GM12878 (cell line): ENCODE results near the gene ROBO1. TPM values are rescaled to one million over a fixed set of nuclear protein-coding genes. Genes with fewer than 3 reads are reported as not detected.

Experiments
- ATAC-seq: fragments of 200-7000 bp; cut with Tn5 transposase; 3 replicates; pipeline ENCODE4 v1.9.1; 2020; ENCODE audit warnings: mild to moderate bottlenecking, moderate library complexity
- BruUV-seq: library from RNA; stranded (reverse); fragments of 400-500 nt; replicated peaks from 2 replicates; lab custom pipeline; 2021; lab: Mats Ljungman, UMichigan
- CTCF ChIA-PET: fragments of 300-600 bp; sonication (Branson Sonifier 250); formaldehyde crosslinking; extraction: SDS; loops from one replicate; lab custom pipeline; 2021; ENCODE audit warnings: inconsistent platforms; lab: Yijun Ruan, JAX
- POLR2A ChIA-PET: fragments of 350-600 bp; formaldehyde crosslinking; extraction: SDS; loops from one replicate; lab custom pipeline; 2021; ENCODE audit warnings: inconsistent platforms; lab: Charles Lee
- RAD21 ChIA-PET: fragments of 300-600 bp; sonication (Branson Sonifier 250); formaldehyde crosslinking; loops from one replicate; lab custom pipeline; 2023; ENCODE audit warnings: antibody characterized with exemption; ENCODE audit not compliant: unreplicated experiment; lab: Charles Lee
- SMC1A ChIA-PET: fragments of 300-600 bp; sonication (Branson Sonifier 250); formaldehyde crosslinking; loops from one replicate; lab custom pipeline; 2023; ENCODE audit not compliant: unreplicated experiment, uncharacterized antibody; lab: Charles Lee
- DNase-seq: peaks from one replicate; pipeline ENCODE4 v3.0.0-alpha.2; 2011; ENCODE audit warnings: low read depth, low spot score
- FAIRE-seq: peaks from 3 replicates; lab custom pipeline; 2011; peaks lifted over from hg19 to GRCh38; lab: Jason Lieb, UNC
- H2AFZ ChIP-seq: 2 replicates; pipeline ENCODE4 v1.6.0; 2011; ENCODE audit warnings: low read depth, low read length, control low read depth; ENCODE audit not compliant: control insufficient read depth
- H3K27ac ChIP-seq: 2 replicates; pipeline ENCODE4 v1.5.1; 2011; ENCODE audit warnings: control low read depth; ENCODE audit not compliant: control insufficient read depth, insufficient read depth
- H3K27me3 ChIP-seq, 2 experiments: replicated peaks in 1 of 2; 2 replicates each; pipeline versions ENCODE4 v1.6.0 to v1.6.1; 2011; ENCODE audit warnings: low read length in 1 of 2; ENCODE audit not compliant: control insufficient read depth in 2 of 2, insufficient read depth in 2 of 2
- H3K36me3 ChIP-seq, 2 experiments: 2 replicates each; pipeline ENCODE4 v1.5.1; 2011; ENCODE audit warnings: low read length in 1 of 2; ENCODE audit not compliant: control insufficient read depth in 2 of 2, insufficient read depth in 2 of 2
- H3K4me1 ChIP-seq: 2 replicates; pipeline ENCODE4 v1.6.1; 2011; ENCODE audit warnings: mild to moderate bottlenecking, low read length, moderate library complexity, mixed read lengths; ENCODE audit not compliant: control insufficient read depth, insufficient read depth
- H3K4me2 ChIP-seq: 2 replicates; pipeline ENCODE4 v1.6.0; 2011; ENCODE audit warnings: control low read depth; ENCODE audit not compliant: control insufficient read depth, insufficient read depth
- H3K4me3 ChIP-seq: fragments of 200-600 bp; sonication (generic); 2 replicates; pipeline ENCODE4 v1.5.1; 2016
- H3K79me2 ChIP-seq: 2 replicates; pipeline ENCODE4 v1.6.0; 2011; ENCODE audit warnings: low read length; ENCODE audit not compliant: control insufficient read depth, insufficient read depth
- H3K9ac ChIP-seq: 2 replicates; pipeline ENCODE4 v1.8.0; 2011; ENCODE audit warnings: low read length, control low read depth, mixed read lengths; ENCODE audit not compliant: control insufficient read depth, insufficient read depth
- H3K9me3 ChIP-seq: replicated peaks from 3 replicates; pipeline ENCODE4 v1.5.1; 2011; ENCODE audit warnings: mild to moderate bottlenecking, low read length; ENCODE audit not compliant: control insufficient read depth, insufficient read depth
- H4K20me1 ChIP-seq: 2 replicates; pipeline ENCODE4 v1.6.0; 2011; ENCODE audit not compliant: control insufficient read depth, insufficient read depth
- BMI1 ChIP-seq: fragments of 450-650 bp; IDR thresholded peaks from 2 replicates; pipeline ENCODE4 v1.6.1; 2016; ENCODE audit warnings: mild to moderate bottlenecking, moderate library complexity, borderline replicate concordance
- BRCA1 ChIP-seq: IDR thresholded peaks from 2 replicates; pipeline ENCODE4 v1.6.1; 2011; ENCODE audit warnings: low read depth, low read length, improper control_type of control experiment
- CEBPB ChIP-seq, 2 experiments: fragments of 150-350 bp in 1 of 2; IDR thresholded peaks; 2 replicates each; pipeline ENCODE4 v1.6.1; 2012 to 2014; ENCODE audit warnings: low read depth in 2 of 2, low read length in 2 of 2, borderline replicate concordance in 1 of 2, inconsistent platforms in 1 of 2
- EED ChIP-seq: sonication (generic); IDR thresholded peaks from 2 replicates; pipeline ENCODE4 v1.6.1; 2016; ENCODE audit warnings: antibody characterized with exemption, low read depth
- ESRRA ChIP-seq: IDR thresholded peaks from 2 replicates; pipeline ENCODE4 v1.6.1; 2012; ENCODE audit warnings: mild to moderate bottlenecking, low read length, improper control_type of control experiment
- EZH2 ChIP-seq: IDR thresholded peaks from 2 replicates; pipeline ENCODE4 v1.6.1; 2012; ENCODE audit warnings: low read depth, mild to moderate bottlenecking, control low read depth, inconsistent platforms, low read length, borderline replicate concordance; ENCODE audit not compliant: control insufficient read depth
- HDAC2 ChIP-seq: fragments of 200-600 bp; sonication (generic); IDR thresholded peaks from 2 replicates; pipeline ENCODE4 v1.6.1; 2017
- IKZF2 ChIP-seq, 2 experiments: fragments of 450-650 bp; IDR thresholded peaks; 2 replicates each; pipeline ENCODE4 v1.6.1; 2017; ENCODE audit warnings: mild to moderate bottlenecking in 2 of 2, moderate library complexity in 2 of 2
- JUNB ChIP-seq: IDR thresholded peaks from 2 replicates; pipeline ENCODE4 v1.6.1; 2016; ENCODE audit warnings: antibody characterized with exemption, mild to moderate bottlenecking
- KLF5 ChIP-seq: fragments of 450-650 bp; IDR thresholded peaks from 2 replicates; pipeline ENCODE4 v1.6.1; 2014; ENCODE audit warnings: mild to moderate bottlenecking; ENCODE audit not compliant: partially characterized antibody
- MXI1 ChIP-seq: fragments of 150-350 bp; IDR thresholded peaks from 2 replicates; pipeline ENCODE4 v1.6.1; 2011; ENCODE audit warnings: low read depth, mild to moderate bottlenecking, inconsistent platforms, low read length, improper control_type of control experiment
- MYC ChIP-seq: IDR thresholded peaks from 2 replicates; pipeline ENCODE4 v1.6.1; 2011; ENCODE audit warnings: mild to moderate bottlenecking, low read length, moderate library complexity, inconsistent platforms; ENCODE audit not compliant: insufficient read depth, insufficient replicate concordance, insufficient read length, severe bottlenecking
- NBN ChIP-seq: fragments of 450-650 bp; IDR thresholded peaks from 2 replicates; pipeline ENCODE4 v1.6.1; 2016
- PKNOX1 ChIP-seq: fragments of 450-650 bp; IDR thresholded peaks from 2 replicates; pipeline ENCODE4 v1.6.1; 2016; ENCODE audit warnings: mild to moderate bottlenecking
- POLR2A ChIP-seq: IDR thresholded peaks from 2 replicates; pipeline ENCODE4 v1.6.1; 2011; ENCODE audit warnings: low read depth, mild to moderate bottlenecking, low read length
- TAF1 ChIP-seq: IDR thresholded peaks from 2 replicates; pipeline ENCODE4 v1.6.1; 2011; ENCODE audit warnings: mild to moderate bottlenecking, low read depth, low read length, borderline replicate concordance
- YY1 ChIP-seq: IDR thresholded peaks from 2 replicates; pipeline ENCODE4 v1.6.1; 2011; ENCODE audit warnings: low read depth, mild to moderate bottlenecking, low read length
- ZZZ3 ChIP-seq: IDR thresholded peaks from 2 replicates; pipeline ENCODE4 v1.6.1; 2011; ENCODE audit warnings: low read depth; ENCODE audit not compliant: control insufficient read depth, insufficient read length
- WGBS: methylation state at CpG from one replicate; pipeline ENCODE4 v1.1.6; 2016; ENCODE audit warnings: low lambda C conversion rate; ENCODE audit not compliant: insufficient replicate concordance, insufficient coverage; ENCODE audit errors: missing lambda C conversion rate; 5-methylcytosine and 5-hydroxymethylcytosine counted together
- in situ Hi-C: fragments of 300-500 bp; cut with MboI; formaldehyde crosslinking; loops from 9 replicates; pipeline ENCODE4 v1.14.3; 2018; ENCODE audit warnings: mixed read lengths
- intact Hi-C: fragments of 100-400 bp; cut with micrococcal nuclease; formaldehyde crosslinking; loops from one replicate; pipeline ENCODE4 v1.14.2; 2022; ENCODE audit not compliant: unreplicated experiment
- polyA plus RNA-seq, 11 experiments: library from polyadenylated mRNA; depleted of rRNA in 4 of 11; unstranded in 6 of 11; stranded (reverse) in 5 of 11; fragments of >200 nt; fragmentation: Nextera tagmentation in 4 of 11; fragmentation: Illumina TruSeq in 1 of 11; extraction: Ambion mirVana in 4 of 11; extraction: Trizol in 1 of 11; gene quantifications; 1 replicate in 1 of 11; 2 replicates in 10 of 11; pipeline versions ENCODE4 v1.2.1 to v1.2.3, GENCODE V29; 2011 to 2016; ENCODE audit warnings: inconsistent platforms in 2 of 11, missing spikeins in 2 of 11, low read depth in 1 of 11
- total RNA-seq, 4 experiments: library from RNA; depleted of rRNA in 3 of 4; stranded (reverse); fragments of >200 nt in 3 of 4; fragmentation: Illumina TruSeq in 1 of 4; extraction: Trizol in 1 of 4; gene quantifications; 2 replicates each; pipeline versions ENCODE4 v1.2.1 to v1.2.3, GENCODE V29; 2013 to 2021
- TF ChIP-seq, protein P1 (sequence below): fragments of 150-350 bp; IDR thresholded peaks from 2 replicates; pipeline ENCODE4 v1.6.1; 2014; ENCODE audit warnings: mild to moderate bottlenecking, low read depth, low read length
- TF ChIP-seq, protein P2 (sequence below): fragments of 450-650 bp; IDR thresholded peaks from 2 replicates; pipeline ENCODE4 v1.6.1; 2017; ENCODE audit warnings: mild to moderate bottlenecking, low read depth, inconsistent platforms; ENCODE audit not compliant: poor library complexity, severe bottlenecking

The ROBO1 gene
- total and polyA plus RNA-seq, 10 of the 15 experiments (the other 5 are each of a cell fraction or from before 2014, with no cell fraction given), result 0.29 to 46.5 (median 1.2) TPM

- TF ChIP-seq CEBPB (IDR thresholded peaks at IDR 0.05; ENCODE audit: borderline replicate concordance in 1 of 2, low read depth in 2 of 2, low read length in 2 of 2) (no peak), JUNB (no peak), NBN (no peak), POLR2A (no peak), TAF1 (no peak), MYC (no peak), YY1 (no peak)
These were observed 382.6 kb downstream of the ROBO1 start (continued) for GRCh38 chr3:79385211-79385610.

DNA sequence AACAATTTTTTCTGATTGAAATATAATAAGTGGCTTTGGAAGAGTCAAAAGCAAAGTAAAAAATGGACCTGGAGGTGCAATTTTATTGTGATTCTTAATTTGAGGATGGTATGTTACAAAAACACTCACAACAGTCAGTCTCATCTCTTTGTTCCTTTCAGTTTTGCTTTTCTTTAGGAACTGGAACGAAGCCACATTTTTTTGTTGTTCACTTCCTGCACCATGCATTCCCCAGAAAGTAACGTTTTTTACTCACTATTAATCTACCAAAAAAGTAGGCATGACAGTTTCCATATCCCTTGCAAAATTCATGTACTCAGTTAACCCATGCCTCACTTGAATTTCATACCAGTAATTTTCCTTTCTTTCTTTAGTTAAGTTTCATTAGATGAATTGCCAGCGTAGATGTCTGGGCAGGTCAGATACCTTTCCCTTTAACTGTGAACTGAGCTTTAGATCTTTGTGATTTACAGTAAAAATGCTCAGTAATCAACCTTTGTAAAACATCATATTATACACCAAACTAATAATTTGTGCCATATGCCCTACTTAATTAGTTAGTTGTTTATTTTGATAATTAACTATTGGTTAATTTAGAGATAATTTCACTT, 384.3 kb downstream of the ROBO1 start:
- DNase-seq, result no peak
- WGBS, result 21% methylated on average over 3 of the region's 3 CpGs
- ChIA-PET POLR2A (no interaction called here), RAD21 (no interaction called here), SMC1A (interaction anchor here (0.7 to 0.9 kb wide), 2 partner anchors 14 to 22 kb away, joined by 3 read pairs; no protein-coding TSS in a partner anchor), CTCF (interaction anchor here (0.8 to 0.9 kb wide), 2 partner anchors 17 to 27 kb away, joined by 3 read pairs; no protein-coding TSS in a partner anchor)
- H3K4me2 ChIP-seq, result no peak overlapping the region
- H3K27ac ChIP-seq, result no peak overlapping the region
- no peaks in the 10 kb centered on the region for H3K4me1 ChIP-seq
- ATAC-seq, result no peak
- H3K36me3 ChIP-seq, result no peaks in the 10 kb centered on the region
- in situ Hi-C loops (no loop called here), intact Hi-C loops (no loop called here)
- H3K9me3 ChIP-seq, result no peaks in the 10 kb centered on the region
- H3K9ac ChIP-seq, result no peak overlapping the region
- no peak overlapping the region for H3K4me3 ChIP-seq
- H3K27me3 ChIP-seq, result no peaks in the 10 kb centered on the region; a peak in 1 of 4 replicates
- no peaks in the 10 kb centered on the region for H3K79me2 ChIP-seq
- no peak overlapping the region for H2AFZ ChIP-seq
- no peak for FAIRE-seq
- H4K20me1 ChIP-seq, result no peaks in the 10 kb centered on the region
- BruUV-seq, result no TSS peak
- TF ChIP-seq ZZZ3 (no peak), EZH2 (no peak), PKNOX1 (no peak), EED (no peak), KLF5 (no peak), MXI1 (no peak), BRCA1 (no peak), HDAC2 (no peak), BMI1 (no peak), ESRRA (no peak), IKZF2 (IDR thresholded peaks at IDR 0.05) (no peak)
- TF ChIP-seq, protein P1, sequence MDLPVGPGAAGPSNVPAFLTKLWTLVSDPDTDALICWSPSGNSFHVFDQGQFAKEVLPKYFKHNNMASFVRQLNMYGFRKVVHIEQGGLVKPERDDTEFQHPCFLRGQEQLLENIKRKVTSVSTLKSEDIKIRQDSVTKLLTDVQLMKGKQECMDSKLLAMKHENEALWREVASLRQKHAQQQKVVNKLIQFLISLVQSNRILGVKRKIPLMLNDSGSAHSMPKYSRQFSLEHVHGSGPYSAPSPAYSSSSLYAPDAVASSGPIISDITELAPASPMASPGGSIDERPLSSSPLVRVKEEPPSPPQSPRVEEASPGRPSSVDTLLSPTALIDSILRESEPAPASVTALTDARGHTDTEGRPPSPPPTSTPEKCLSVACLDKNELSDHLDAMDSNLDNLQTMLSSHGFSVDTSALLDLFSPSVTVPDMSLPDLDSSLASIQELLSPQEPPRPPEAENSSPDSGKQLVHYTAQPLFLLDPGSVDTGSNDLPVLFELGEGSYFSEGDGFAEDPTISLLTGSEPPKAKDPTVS, result no peak
- TF ChIP-seq, protein P2, sequence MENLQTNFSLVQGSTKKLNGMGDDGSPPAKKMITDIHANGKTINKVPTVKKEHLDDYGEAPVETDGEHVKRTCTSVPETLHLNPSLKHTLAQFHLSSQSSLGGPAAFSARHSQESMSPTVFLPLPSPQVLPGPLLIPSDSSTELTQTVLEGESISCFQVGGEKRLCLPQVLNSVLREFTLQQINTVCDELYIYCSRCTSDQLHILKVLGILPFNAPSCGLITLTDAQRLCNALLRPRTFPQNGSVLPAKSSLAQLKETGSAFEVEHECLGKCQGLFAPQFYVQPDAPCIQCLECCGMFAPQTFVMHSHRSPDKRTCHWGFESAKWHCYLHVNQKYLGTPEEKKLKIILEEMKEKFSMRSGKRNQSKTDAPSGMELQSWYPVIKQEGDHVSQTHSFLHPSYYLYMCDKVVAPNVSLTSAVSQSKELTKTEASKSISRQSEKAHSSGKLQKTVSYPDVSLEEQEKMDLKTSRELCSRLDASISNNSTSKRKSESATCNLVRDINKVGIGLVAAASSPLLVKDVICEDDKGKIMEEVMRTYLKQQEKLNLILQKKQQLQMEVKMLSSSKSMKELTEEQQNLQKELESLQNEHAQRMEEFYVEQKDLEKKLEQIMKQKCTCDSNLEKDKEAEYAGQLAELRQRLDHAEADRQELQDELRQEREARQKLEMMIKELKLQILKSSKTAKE, result no peak
